ENCODE results near the gene PRRC2B. TPM values are rescaled to one million over a fixed set of nuclear protein-coding genes. Genes with fewer than 3 reads are reported as not detected.

Gene PRRC2B
- total and polyA plus RNA-seq, 2 experiments from 2014 or later, result 30.9 to 53.7 TPM

GRCh38 chr9:131484051-131484445 lies 90.2 kb downstream of the PRRC2B start:
- no peaks in the 10 kb centered on the region for H3K9me3 ChIP-seq (ENCODE audit: low read depth)
- no peak overlapping the region for H3K9ac ChIP-seq
- WGBS, 2 experiments (ENCODE audit: low coverage in 1 of 2, low lambda C conversion rate in 2 of 2, missing lambda C conversion rate in 2 of 2), result 98 to 99% methylated on average over 7 of the region's 7 CpGs
- no peak overlapping the region for H3K4me2 ChIP-seq (ENCODE audit: unreplicated experiment)
- H3K27ac ChIP-seq, result no peak overlapping the region
- no peak overlapping the region for H3K4me3 ChIP-seq
- peaks cover 38% of the 10 kb centered on the region for H3K79me2 ChIP-seq (ENCODE audit: insufficient read depth)
- no peak overlapping the region for H2AFZ ChIP-seq
- no peaks in the 10 kb centered on the region for H4K20me1 ChIP-seq (ENCODE audit: insufficient read depth)
- no peaks in the 10 kb centered on the region for H3K27me3 ChIP-seq (replicated peaks; ENCODE audit: insufficient read depth)
- H3K9me2 ChIP-seq (ENCODE audit: insufficient read depth), result no peaks in the 10 kb centered on the region
- no peaks in the 10 kb centered on the region for H3F3A ChIP-seq (ENCODE audit: insufficient read depth)
- no peak for TF ChIP-seq EZH2phosphoT487 (IDR thresholded peaks at IDR 0.05; ENCODE audit: insufficient read depth, low read depth)
- no peak for TF ChIP-seq EZH2 (IDR thresholded peaks at IDR 0.05; ENCODE audit: insufficient read depth, poor library complexity, severe bottlenecking)
- peaks cover 27% of the 10 kb centered on the region for H3K36me3 ChIP-seq (ENCODE audit: low read depth)
- no peaks in the 10 kb centered on the region for H3K4me1 ChIP-seq (ENCODE audit: insufficient read depth)
- no peak for DNase-seq
- in situ Hi-C loops (cut with MboI), result no loop called here

- Histone ChIP-seq H3K9ac (no peak overlapping the region), H3K4me1 (ENCODE audit: insufficient read depth) (no peaks in the 10 kb centered on the region), H3K9me3 (ENCODE audit: low read depth) (no peaks in the 10 kb centered on the region), H3K9me2 (ENCODE audit: insufficient read depth) (no peaks in the 10 kb centered on the region), H3K27me3 (replicated peaks; ENCODE audit: insufficient read depth) (no peaks in the 10 kb centered on the region), H3K27ac (no peak overlapping the region), H3F3A (ENCODE audit: insufficient read depth) (no peaks in the 10 kb centered on the region), H3K4me2 (ENCODE audit: unreplicated experiment) (no peak overlapping the region), H2AFZ (no peak overlapping the region), H3K79me2 (ENCODE audit: insufficient read depth) (peaks cover 32% of the 10 kb centered on the region; the same call in 1 of the 2 replicates), H3K4me3 (no peak overlapping the region), H4K20me1 (ENCODE audit: insufficient read depth) (no peaks in the 10 kb centered on the region), H3K36me3 (ENCODE audit: low read depth) (peaks cover 21% of the 10 kb centered on the region)
- TF ChIP-seq EZH2 (IDR thresholded peaks at IDR 0.05; ENCODE audit: insufficient read depth, poor library complexity, severe bottlenecking) (no peak), EZH2phosphoT487 (IDR thresholded peaks at IDR 0.05; ENCODE audit: insufficient read depth, low read depth) (no peak)
- 92 to 95% methylated on average over 15 of the region's 15 CpGs for WGBS, 2 experiments (ENCODE audit: low coverage in 1 of 2, low lambda C conversion rate in 2 of 2, missing lambda C conversion rate in 2 of 2)
- in situ Hi-C loops (cut with MboI), result no loop called here
- no peak for DNase-seq
These were observed 90.8 kb downstream of the PRRC2B start for GRCh38 chr9:131484560-131485185.

- no peak for TF ChIP-seq EZH2phosphoT487 (IDR thresholded peaks at IDR 0.05; ENCODE audit: insufficient read depth, low read depth)
- no peak for TF ChIP-seq EZH2 (IDR thresholded peaks at IDR 0.05; ENCODE audit: insufficient read depth, poor library complexity, severe bottlenecking)
- Histone ChIP-seq H4K20me1 (ENCODE audit: insufficient read depth) (no peaks in the 10 kb centered on the region), H3K27ac (no peak overlapping the region), H3K4me3 (no peak overlapping the region), H3K27me3 (replicated peaks; ENCODE audit: insufficient read depth) (no peaks in the 10 kb centered on the region), H2AFZ (no peak overlapping the region), H3K9me2 (ENCODE audit: insufficient read depth) (no peaks in the 10 kb centered on the region), H3K4me2 (ENCODE audit: unreplicated experiment) (no peak overlapping the region), H3K79me2 (ENCODE audit: insufficient read depth) (peaks cover 27% of the 10 kb centered on the region; the same call in 1 of the 2 replicates), H3K9me3 (ENCODE audit: low read depth) (no peaks in the 10 kb centered on the region), H3K4me1 (ENCODE audit: insufficient read depth) (no peaks in the 10 kb centered on the region), H3K9ac (no peak overlapping the region), H3K36me3 (ENCODE audit: low read depth) (peaks cover 16% of the 10 kb centered on the region), H3F3A (ENCODE audit: insufficient read depth) (no peaks in the 10 kb centered on the region)
- in situ Hi-C loops (cut with MboI), result no loop called here
- WGBS, 2 experiments (ENCODE audit: low coverage in 1 of 2, low lambda C conversion rate in 2 of 2, missing lambda C conversion rate in 2 of 2), result 80 to 81% methylated on average over 12 of the region's 12 CpGs
- DNase-seq, result no peak
These were observed 91.3 kb downstream of the PRRC2B start for GRCh38 chr9:131485206-131485605.

- Histone ChIP-seq H3K36me3 (ENCODE audit: low read depth) (peaks cover 9% of the 10 kb centered on the region; the same call in 1 of the 2 replicates), H3K4me2 (ENCODE audit: unreplicated experiment) (no peak overlapping the region), H4K20me1 (ENCODE audit: insufficient read depth) (no peaks in the 10 kb centered on the region), H3K9me3 (ENCODE audit: low read depth) (no peaks in the 10 kb centered on the region), H3F3A (ENCODE audit: insufficient read depth) (no peaks in the 10 kb centered on the region), H3K27me3 (replicated peaks; ENCODE audit: insufficient read depth) (no peaks in the 10 kb centered on the region), H3K9me2 (ENCODE audit: insufficient read depth) (no peaks in the 10 kb centered on the region), H3K4me3 (no peak overlapping the region), H3K79me2 (ENCODE audit: insufficient read depth) (peaks cover 20% of the 10 kb centered on the region; the same call in 1 of the 2 replicates), H3K9ac (no peak overlapping the region), H3K27ac (no peak overlapping the region), H3K4me1 (ENCODE audit: insufficient read depth) (no peaks in the 10 kb centered on the region), H2AFZ (no peak overlapping the region)
- WGBS, 2 experiments (ENCODE audit: low coverage in 1 of 2, low lambda C conversion rate in 2 of 2, missing lambda C conversion rate in 2 of 2), result 86% methylated on average over 19 of the region's 19 CpGs
- no peak for TF ChIP-seq EZH2 (IDR thresholded peaks at IDR 0.05; ENCODE audit: insufficient read depth, poor library complexity, severe bottlenecking)
- TF ChIP-seq EZH2phosphoT487 (IDR thresholded peaks at IDR 0.05; ENCODE audit: insufficient read depth, low read depth), result no peak
- no peak for DNase-seq
- in situ Hi-C loops (cut with MboI), result no loop called here
These were observed 92.0 kb downstream of the PRRC2B start for GRCh38 chr9:131485728-131486422.
